Activated effector memory CD4-positive, alpha-beta T cell treated with anti-CD3 and anti-CD28 coated beads, Interleukin-2, amount 50 U/mL, for 16 hours (primary cell): Measurements from ENCODE around the gene NUP62.

Experiments used
- DNase-seq: peaks from one replicate; pipeline ENCODE4 v3.0.0-alpha.2; 2020

The NUP62 gene

GRCh38 chr19:49896863-49897621 lies 32.3 kb downstream of the NUP62 start, which contains the start of gene IL4I1:
IL4I1 (minus strand) TSS chr19:49896887; CDS start chr19:49896160, 727 bp downstream.
- DNase-seq, result peak; percentile 90

- DNase-seq, result peak; percentile 79
Observed at GRCh38 chr19:49895566-49896297, 33.6 kb downstream of the NUP62 start.

GRCh38 chr19:49894879-49895565 lies 34.3 kb downstream of the NUP62 start:
- peak; percentile 80 for DNase-seq

- DNase-seq, result no peak
Observed at GRCh38 chr19:49894011-49894664, 35.2 kb downstream of the NUP62 start.

- DNase-seq, result no peak
Observed at GRCh38 chr19:49892716-49893115, 36.6 kb downstream of the NUP62 start.

- DNase-seq, result no peak
Observed at GRCh38 chr19:49891393-49891792, 37.9 kb downstream of the NUP62 start.

GRCh38 chr19:49890349-49891311 lies 38.7 kb downstream of the NUP62 start:
- peak; percentile 90 for DNase-seq

GRCh38 chr19:49889687-49890348 lies 39.5 kb downstream of the NUP62 start:
- peak; percentile 91 for DNase-seq

- no peak for DNase-seq
Observed at GRCh38 chr19:49889038-49889686, 40.1 kb downstream of the NUP62 start.

- DNase-seq, result no peak
Observed at GRCh38 chr19:49888510-49888824, 40.8 kb downstream of the NUP62 start.

GRCh38 chr19:49887665-49888509 lies 41.4 kb downstream of the NUP62 start:
- no peak for DNase-seq

- DNase-seq, result no peak
Observed at GRCh38 chr19:49887037-49887664, 42.2 kb downstream of the NUP62 start.

- no peak for DNase-seq
Observed at GRCh38 chr19:49884760-49885159, 44.5 kb downstream of the NUP62 start.

GRCh38 chr19:49884109-49884508 lies 45.2 kb downstream of the NUP62 start:
- DNase-seq, result no peak

- no peak for DNase-seq
Observed at GRCh38 chr19:49883094-49883493, 46.2 kb downstream of the NUP62 start.

- DNase-seq, result no peak
Observed at GRCh38 chr19:49882643-49883042, 46.7 kb downstream of the NUP62 start.

GRCh38 chr19:49881672-49882394 lies 47.5 kb downstream of the NUP62 start:
- DNase-seq, result no peak

- DNase-seq, result no peak
Observed at GRCh38 chr19:49881186-49881585, 48.1 kb downstream of the NUP62 start.
